Vagina (tissue), 2 donors: ENCODE results near the gene PRIM1.

Experiments
- POLR2A ChIP-seq, 2 donors: fragments of 450-650 bp; IDR thresholded peaks; one replicate each; pipeline ENCODE4 v1.6.1; 2017; ENCODE audit warnings: antibody characterized with exemption in 2 of 2, mild to moderate bottlenecking in 2 of 2, moderate library complexity in 2 of 2
- TF ChIP-seq, protein P1 (sequence below), 3 experiments: fragments of 450-650 bp in 2 of 3; fragments of 200-600 bp in 1 of 3; sonication (generic) in 1 of 3; IDR thresholded peaks; one replicate each; pipeline ENCODE4 v1.5.1; 2017 to 2019; ENCODE audit warnings: antibody characterized with exemption in 3 of 3, mild to moderate bottlenecking in 2 of 3, moderate library complexity in 2 of 3

DNA sequence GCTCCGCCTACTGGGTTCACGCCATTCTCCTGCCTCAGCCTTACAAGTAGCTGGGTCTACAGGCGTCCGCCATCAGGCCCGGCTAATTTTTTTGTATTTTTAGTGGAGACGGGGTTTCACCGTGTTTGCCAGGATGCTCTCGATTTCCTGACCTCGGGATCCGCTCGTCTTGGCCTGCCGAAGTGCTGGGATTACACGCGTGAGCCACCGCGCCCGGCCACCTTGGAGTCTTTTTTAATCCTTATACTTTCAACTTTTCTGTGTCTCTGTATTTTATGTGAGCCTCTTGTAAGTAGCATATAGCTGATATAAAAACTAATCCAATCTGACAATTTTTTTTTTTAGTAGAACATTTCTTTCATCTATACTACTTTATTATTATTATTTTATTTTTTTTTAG is 26.6 kb upstream of the PRIM1 start:
- TF ChIP-seq, protein P1, sequence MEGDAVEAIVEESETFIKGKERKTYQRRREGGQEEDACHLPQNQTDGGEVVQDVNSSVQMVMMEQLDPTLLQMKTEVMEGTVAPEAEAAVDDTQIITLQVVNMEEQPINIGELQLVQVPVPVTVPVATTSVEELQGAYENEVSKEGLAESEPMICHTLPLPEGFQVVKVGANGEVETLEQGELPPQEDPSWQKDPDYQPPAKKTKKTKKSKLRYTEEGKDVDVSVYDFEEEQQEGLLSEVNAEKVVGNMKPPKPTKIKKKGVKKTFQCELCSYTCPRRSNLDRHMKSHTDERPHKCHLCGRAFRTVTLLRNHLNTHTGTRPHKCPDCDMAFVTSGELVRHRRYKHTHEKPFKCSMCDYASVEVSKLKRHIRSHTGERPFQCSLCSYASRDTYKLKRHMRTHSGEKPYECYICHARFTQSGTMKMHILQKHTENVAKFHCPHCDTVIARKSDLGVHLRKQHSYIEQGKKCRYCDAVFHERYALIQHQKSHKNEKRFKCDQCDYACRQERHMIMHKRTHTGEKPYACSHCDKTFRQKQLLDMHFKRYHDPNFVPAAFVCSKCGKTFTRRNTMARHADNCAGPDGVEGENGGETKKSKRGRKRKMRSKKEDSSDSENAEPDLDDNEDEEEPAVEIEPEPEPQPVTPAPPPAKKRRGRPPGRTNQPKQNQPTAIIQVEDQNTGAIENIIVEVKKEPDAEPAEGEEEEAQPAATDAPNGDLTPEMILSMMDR (IDR thresholded peaks at IDR 0.05): no peak
- TF ChIP-seq POLR2A (IDR thresholded peaks at IDR 0.05): no peak
